Amygdala (tissue), 56 donors: ENCODE data around the gene SPIN1.

ENCODE experiments used
- DNase-seq, 56 donors: peaks; one replicate each; lab custom pipeline; 2025; lab: John Stamatoyannopoulos, UW

The SPIN1 gene

DNA sequence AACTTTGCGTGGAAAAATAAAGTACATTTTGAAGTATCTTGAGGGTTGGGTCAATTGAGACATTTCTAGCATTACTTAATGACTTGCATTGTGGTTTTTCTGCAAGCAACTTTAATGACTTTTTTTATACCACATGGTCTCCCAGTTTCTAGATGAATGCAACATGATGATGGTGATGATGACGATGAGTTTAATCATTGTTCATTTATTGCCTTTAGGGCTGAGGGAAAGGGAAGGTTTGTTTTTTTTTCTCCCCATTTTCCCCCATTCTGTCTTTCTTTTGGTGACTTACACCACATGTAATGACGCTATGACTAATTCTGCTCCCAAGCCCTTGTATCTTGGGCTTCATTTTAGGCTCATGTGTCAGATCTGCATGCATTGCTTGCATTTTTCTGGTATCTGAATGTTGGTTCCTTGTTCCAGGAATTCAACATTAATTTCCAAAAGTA, 89.1 kb downstream of the SPIN1 start:
- no peak for DNase-seq

DNA sequence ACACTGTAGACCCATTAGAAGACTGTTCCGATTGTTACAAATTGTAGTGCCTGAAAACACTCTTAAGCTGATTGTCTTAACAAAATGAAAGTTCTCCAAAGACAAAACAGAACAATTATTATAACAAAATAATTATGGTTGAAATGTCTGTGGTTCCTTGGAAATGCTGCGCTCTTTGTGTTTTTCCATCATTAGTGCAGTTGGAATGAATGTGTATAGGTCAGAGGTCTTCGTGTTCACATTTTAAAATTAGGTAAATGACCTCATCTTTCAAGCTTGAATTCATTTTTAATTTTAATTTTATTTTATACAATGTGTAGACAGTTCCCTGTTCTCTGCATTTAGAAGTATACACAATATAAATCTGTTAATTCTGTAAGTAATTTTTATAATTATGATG, 90.0 kb downstream of the SPIN1 start:
- no peak for DNase-seq

DNA sequence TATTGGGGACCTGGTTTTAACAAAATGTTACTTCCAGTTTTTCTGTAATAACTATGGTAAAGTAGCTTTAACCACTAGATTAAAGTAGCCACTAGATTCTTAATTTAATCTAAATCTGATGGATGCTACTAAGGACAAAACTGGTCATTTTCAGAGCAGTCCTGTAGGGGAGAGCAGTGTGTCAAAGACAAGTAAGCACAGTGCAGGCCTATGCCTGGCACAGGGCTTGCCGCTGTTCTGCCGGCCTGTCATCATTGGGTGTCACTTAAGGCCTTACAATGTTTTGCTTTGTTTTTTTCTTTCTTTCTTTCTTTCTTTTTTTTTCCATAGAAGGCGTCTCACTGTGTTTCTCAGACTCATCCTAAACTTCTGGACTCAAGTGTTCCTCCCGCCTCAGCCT, 93.7 kb downstream of the SPIN1 start:
- DNase-seq = peak in 30 of 56 donors; percentile 2 to 68 (median 17)

DNA sequence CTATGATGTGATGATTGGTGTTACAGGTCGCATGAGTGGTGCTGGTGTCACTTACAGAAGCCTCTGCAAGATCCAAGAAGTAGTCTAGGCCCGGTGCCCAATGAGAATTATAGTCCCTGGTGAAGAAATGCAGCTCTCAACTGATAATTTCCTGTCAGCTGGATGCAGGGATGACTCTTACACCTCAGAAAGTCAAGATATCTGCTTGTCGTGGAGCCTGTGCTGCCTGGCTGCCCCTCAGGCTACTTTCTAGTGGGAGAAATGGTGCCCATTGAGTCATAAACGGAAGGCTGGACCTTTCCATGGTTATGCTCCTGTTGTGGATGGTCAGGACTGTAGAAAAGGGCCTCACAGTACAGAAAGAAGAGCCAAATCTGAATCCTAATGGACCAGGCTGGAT, 99.9 kb downstream of the SPIN1 start:
- DNase-seq = no peak

DNA sequence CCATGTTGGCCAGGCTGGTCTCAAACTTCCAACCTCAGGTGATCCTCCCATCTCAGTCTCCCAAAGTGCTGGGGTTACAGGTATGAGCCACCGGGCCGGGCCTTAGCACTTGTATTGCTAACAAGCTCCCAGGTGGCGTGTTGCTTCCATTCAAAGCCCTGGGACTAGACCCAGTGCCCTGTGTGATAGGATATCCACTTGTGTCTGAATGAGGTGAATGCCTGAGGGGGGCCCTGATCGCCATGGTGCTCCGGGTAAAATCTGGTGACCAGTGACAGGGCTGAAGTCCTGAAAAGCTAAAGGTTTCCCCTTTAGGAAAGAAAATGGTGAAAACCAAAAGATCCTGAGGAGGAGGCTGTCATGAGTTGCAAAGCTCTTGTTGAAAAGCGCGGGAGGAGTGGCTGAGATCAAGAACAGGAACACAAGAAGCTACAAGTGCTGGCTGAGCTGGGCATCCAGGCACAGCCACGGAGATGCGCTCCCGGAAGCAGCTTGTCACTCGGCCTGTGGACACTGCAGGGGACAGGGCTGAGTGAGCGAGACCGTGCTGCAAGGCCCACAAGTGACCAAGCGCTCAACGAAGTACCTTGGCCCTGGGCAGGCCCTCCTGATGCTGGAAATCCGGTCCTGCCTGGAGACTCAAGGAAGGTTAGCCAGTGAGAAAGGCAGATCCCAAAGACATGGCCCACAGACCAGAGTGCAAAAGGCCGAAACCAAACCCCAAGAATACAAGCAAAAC, 106.9 kb downstream of the SPIN1 start:
- DNase-seq = no peak

DNA sequence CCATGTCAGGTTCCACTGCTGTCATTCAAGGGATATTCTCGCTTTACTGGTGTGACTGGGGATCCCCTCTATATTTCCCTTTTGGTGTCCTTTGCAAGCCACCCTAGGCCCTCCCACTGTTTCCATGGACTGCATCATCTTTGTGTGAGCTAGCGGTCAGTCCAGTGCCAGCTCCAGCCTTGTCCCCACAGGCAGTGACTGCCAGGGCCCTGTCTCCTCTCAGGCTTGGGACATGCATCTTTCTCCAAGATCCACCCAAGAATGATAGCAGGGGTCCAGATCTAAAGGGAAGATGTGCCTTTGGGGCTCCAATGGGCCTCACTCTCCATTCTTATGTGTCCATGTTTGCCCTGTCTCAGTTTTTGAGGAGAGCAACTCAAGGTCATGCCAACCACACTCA, 109.0 kb downstream of the SPIN1 start:
- DNase-seq = no peak

DNA sequence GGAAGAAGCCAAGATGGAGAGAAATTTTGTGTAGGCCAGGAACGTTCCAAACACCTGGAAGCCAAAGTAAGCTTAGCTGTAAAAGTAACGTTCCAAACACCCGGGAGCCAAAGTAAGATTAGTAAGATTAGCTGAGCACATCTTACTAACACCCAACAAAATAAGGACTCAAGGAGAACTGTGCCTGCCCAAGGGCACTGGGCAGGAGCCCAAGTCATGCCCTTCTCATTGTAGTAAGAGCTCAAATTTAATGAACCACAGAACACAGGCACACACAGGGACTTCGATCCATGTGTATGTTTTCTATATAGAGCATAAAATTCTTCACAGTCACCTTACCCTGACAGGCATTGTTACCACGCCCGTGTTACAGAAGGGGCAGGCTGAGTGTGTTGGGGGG, 110.6 kb downstream of the SPIN1 start:
- no peak for DNase-seq

DNA sequence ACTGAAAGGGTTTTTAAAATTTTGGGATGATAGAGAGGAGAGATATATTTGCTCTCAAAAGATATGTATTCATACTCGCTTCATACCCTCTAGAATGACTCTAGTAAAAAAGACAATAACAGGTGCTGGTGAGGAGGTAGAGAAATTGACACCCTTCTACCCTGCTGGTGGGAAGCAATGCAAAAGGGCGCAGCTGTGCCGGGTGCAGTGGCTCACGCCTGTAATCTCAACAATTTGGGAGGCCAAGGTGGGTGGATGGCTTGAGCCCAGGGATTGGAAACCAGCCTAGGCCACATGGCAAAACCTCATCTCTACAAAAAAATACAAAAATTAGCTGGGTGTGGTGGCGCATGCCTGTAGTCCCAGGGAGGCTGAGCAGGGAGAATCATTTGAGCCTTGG, 112.8 kb downstream of the SPIN1 start:
- no peak for DNase-seq

DNA sequence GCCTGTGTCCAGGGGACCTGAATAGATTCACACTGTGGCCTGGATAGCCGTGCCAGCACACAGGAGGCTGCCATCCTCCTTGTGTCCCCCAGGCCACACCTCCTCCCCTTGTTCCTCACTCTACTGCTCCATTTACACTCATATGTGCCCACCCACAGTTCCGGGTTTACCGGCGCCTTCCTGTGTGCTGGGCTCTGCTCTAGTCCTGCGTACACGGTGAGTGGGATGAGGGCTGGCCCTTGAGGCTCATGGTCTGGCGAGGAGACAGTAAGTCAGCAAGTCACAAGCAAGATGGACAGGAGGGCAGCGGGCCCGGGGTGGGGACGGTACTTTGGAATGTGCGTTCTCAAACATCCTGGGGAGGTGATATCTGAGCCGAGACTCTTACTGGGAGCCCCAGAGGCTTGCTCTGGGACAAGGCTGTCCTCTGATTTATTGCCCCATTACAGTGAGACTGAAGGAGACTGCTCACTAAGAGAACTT, 114.3 kb downstream of the SPIN1 start:
- no peak for DNase-seq

DNA sequence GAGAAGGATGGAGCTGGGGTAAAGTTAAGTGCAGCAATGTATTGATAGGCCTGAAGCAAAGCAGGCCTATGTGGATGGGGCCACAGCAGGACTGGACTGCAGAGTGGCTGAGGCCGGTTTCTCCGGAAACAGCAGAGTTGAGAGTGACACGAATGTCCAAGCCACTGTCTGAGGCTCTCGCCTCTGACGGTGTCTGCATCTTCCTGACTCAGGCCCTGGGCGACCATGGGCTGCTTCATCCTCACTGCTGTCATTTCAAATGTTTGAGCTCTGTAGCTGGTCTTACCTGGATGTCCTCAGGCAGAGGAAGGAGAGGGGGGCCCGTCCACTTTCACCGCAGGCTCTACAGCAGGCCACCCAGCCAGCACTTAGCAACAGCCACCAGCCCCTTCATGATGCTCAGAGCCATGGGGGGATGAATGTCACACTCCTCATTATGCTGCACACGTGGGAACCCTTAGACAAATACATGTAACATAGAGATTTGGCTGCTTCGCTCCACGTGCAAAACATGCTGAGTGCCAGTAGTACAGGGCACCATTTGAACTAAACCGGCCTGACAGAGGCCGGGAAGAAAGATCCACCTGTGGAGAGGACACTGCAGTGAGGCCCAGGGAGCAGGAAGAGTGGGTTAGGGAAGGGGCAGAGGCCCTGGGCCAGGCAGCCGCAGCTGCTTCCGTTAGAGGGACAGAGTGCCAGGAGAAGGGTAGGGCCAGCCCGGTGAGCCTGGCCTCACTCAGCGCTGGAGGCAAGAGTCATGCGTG, 115.0 kb downstream of the SPIN1 start:
- no peak for DNase-seq

DNA sequence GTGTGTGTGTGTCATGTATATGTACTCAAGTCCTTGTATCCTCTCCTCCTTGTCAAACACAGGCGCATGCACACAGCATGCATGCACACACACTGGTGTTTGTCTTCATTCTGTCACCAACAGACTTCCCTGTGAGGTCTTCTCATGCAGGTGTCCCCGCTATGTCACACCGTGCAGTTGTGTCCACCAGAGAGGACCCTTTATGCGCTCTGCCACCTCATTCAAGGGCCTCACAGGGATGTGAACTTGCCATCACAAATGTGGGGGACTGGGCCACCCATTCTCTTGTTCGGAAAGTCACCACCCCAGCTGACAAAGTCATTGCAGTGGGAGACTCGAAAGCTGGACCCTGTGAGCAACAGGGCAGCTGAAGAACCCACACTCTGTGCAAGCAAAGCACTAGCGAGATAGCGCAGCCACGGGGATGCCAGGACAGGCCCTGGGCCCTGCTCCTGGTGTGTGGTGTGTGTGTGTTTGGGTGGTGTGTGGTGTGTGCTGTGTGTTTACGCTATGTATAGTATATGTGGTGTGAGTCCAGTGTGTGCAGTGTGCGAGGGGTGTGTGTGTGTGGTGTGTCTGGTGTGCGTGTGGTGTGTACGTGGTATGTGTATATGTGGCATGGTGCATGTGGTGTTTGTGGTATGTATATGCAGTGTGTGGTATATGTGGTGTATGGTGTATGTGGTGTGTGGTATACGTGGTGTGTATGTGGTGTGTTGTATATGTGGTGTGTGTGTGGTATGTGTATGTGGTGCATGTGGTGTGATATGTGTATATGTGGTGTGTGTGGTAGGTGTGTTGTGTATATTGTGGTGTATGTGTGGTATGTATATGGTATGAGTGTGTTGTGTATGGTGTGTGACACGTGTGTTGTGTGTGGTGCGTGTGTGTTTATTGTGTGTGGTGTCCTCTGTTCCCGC, 115.9 kb downstream of the SPIN1 start:
- DNase-seq = no peak

DNA sequence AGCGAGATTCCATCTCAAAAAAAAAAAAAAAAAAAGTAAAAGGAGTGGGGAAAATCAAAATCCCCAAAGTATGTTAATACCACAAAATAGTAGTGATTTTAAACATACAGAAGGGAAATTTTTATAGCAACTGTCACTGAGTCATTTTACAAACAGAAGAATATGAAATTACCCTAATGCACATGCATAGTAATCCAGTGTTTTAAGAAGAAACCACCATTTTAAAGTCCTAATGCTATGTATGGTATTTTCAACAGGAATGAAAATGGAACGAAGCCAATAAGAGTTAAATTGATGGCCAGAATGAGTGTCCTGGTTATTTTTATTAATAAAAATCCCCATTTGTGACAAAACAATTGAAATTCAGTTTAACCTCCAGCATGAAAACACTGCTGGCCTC, 120.1 kb downstream of the SPIN1 start:
- DNase-seq = no peak

DNA sequence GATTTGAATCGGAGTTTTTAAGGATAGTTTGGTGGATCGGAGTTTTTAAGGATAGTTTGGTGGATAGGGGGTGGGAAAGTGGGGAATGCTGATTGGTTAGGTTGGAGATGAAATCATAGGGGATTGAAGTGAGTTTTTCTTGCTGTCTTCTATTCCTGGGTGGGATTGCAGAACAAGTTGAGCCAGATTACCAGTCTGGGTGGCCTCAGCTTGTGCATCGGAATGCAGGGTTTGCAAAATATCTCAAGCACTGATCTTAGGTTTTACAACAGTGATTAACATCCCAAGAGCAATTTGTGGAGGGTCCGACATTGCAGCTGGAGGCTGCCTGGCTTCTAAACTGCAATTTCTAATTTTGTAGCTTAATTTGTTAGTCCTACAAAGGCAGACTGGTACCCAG, 123.7 kb downstream of the SPIN1 start:
- DNase-seq = no peak

DNA sequence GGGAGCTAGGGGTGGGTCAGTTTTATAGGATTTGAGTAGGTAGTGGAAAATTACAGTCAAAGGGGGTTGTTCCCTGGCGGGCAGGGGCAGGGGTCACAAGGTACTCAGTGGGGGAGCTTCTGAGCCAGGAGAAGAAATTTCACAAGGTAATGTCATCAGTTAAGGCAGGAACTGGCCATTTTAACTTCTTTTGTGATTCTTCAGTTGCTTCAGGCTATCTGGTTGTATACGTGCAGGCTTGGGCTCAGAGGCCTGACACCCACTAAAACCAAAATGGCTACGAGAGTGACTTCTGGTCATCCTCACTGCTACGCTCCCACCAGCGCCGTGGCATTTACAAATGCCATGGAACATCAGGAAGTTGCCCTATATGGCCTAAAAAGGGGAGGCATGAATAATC, 126.0 kb downstream of the SPIN1 start:
- no peak for DNase-seq

DNA sequence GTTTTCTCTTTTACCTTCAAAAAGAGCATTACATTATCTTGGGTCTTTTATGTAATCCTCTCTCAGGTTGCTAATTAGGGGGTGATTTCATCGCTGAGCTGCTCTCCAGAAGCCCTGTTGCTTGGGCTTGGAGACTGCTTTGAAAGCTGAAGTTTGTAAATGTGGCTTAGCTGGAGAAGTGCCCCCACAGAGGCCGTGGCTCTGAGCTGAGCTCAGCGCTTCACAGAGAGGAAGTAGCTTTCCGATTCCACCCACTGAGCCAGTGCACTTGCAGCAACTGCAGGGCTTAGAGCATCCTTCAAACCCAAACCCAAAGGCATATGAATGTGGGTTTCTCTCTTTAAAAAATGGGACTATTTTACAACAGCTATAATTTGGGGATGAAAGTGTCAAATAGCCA, 133.1 kb downstream of the SPIN1 start:
- DNase-seq = peak in 9 of 56 donors; percentile 1 to 28 (median 10)

DNA sequence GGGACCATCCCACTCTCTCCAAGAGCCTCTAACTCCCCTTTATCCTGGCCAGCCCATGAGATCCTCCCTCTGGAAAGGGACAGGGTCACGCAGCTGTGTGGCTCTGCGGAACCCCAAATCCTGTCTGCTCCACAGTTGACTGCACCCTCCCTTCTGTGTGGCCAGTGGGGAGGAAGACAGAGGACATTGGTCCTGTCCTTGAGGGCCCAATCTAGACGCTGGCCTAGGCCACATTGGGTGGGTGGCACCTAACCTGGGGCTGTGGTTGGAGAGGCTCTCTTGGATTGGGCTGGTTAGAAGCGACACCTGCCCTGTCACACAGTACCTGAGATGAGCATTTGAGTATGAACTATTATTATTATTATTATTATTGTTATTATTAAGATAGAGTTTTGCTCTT, 134.1 kb downstream of the SPIN1 start:
- DNase-seq = no peak

DNA sequence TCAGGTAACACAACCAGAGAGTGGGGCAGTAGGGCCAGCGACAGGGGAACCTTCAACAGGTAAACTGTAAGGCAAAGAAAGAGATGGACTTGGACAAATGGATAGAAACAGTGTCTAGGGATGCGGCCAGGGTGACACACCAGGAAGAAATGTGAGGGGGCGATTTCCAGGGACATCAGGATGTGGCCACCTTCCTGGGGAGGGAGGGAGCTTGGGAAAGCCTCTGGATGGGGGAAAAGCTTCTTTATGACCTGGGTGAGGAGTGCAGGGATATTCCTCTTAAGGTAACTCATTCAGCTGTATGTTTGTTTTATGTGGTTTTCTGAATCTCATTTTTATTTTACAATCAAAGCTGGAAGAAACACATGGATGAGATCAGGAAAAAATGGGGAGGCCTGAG, 134.8 kb downstream of the SPIN1 start:
- no peak for DNase-seq

DNA sequence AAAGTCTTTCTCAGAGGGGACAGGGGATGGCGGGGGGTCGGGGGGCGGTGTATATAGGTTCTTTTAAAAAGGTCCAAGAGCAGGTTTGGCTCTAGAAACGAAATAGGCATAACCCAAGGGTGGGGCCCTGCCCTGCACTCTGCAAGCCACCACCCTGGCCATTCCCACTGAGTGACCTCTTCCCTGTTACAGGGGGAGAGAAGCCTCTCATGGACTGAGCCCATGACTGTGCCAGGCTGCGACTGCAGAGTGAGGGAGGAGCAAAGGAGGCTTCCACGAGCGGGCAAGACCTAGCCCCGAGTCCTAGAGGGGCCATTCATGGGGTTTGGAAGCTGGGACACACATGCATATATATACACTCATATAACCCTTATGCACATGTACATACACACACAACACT, 136.7 kb downstream of the SPIN1 start:
- no peak for DNase-seq

DNA sequence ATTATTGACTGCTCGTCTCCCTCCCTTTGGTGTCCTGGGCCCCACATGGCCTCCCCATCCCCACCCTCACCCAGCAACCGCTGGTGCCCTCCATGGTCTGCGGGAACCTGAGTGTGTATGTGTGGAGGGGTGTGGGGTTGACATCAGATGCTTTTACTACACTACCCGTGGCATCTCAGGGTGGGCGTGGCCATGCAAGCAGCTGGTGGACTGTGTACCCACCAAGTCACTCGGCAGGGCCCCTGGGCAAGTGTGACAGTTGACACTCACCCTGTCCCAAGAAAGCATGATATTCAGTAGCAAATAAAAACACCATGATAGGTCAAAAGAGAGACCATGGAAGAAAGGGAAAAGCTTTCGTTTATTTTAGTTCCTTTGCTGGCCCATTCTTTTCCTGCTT, 139.4 kb downstream of the SPIN1 start:
- DNase-seq = no peak
